HCT116 (cell line): ENCODE results near the gene FAAH2.

ENCODE experiments used
- EGR1 ChIP-seq: IDR thresholded peaks from 2 replicates; pipeline ENCODE4 v1.6.1; 2012; ENCODE audit warnings: low read depth
- EZH2 ChIP-seq: fragments of 200-600 bp; sonication (generic); IDR thresholded peaks from 2 replicates; pipeline ENCODE4 v1.6.1; 2017; ENCODE audit warnings: antibody characterized with exemption, mixed run types
- JUND ChIP-seq: IDR thresholded peaks from 2 replicates; pipeline ENCODE4 v1.6.1; 2012
- POLR2A ChIP-seq: IDR thresholded peaks from 2 replicates; pipeline ENCODE4 v1.7.0; 2011; ENCODE audit warnings: borderline replicate concordance; ENCODE audit not compliant: insufficient read depth, insufficient read length; ENCODE audit errors: extremely low read depth
- POLR2AphosphoS5 ChIP-seq: IDR thresholded peaks from 2 replicates; pipeline ENCODE4 v1.6.1; 2011; ENCODE audit warnings: mild to moderate bottlenecking, low read depth, low read length, moderate library complexity
- RAD21 ChIP-seq: IDR thresholded peaks from 2 replicates; pipeline ENCODE4 v1.6.1; 2012; ENCODE audit warnings: low read depth, mild to moderate bottlenecking
- SIN3A ChIP-seq: IDR thresholded peaks from 2 replicates; pipeline ENCODE4 v1.6.1; 2012; ENCODE audit warnings: low read depth
- SRF ChIP-seq: IDR thresholded peaks from 2 replicates; pipeline ENCODE4 v1.6.1; 2012; ENCODE audit warnings: low read depth
- YY1 ChIP-seq: IDR thresholded peaks from 2 replicates; pipeline ENCODE4 v1.6.1; 2011; ENCODE audit warnings: low read length, low read depth, moderate library complexity, mild to moderate bottlenecking; ENCODE audit not compliant: insufficient replicate concordance; ENCODE audit errors: extremely low read depth
- ZNF274 ChIP-seq: fragments of 200-500 bp; sonication (Bioruptor generic); IDR thresholded peaks from 2 replicates; pipeline ENCODE4 v1.6.1; 2014; ENCODE audit warnings: mild to moderate bottlenecking, low read depth, low read length, inconsistent platforms
- TF ChIP-seq, protein P1 (sequence below), 3 experiments: fragments of 200-600 bp in 1 of 3; sonication (generic) in 1 of 3; IDR thresholded peaks in 2 of 3; conservative IDR thresholded peaks in 1 of 3; 2 replicates each; pipeline ENCODE4 v1.5.1; 2012 to 2017; ENCODE audit warnings: low read depth in 2 of 3, low read length in 2 of 3, antibody characterized with exemption in 1 of 3, borderline replicate concordance in 1 of 3, control low read depth in 1 of 3, mild to moderate bottlenecking in 1 of 3, mixed read lengths in 1 of 3, mixed run types in 1 of 3, moderate library complexity in 1 of 3; ENCODE audit not compliant: insufficient read depth in 1 of 3
- TF ChIP-seq, protein P2 (sequence below): IDR thresholded peaks from 2 replicates; pipeline ENCODE4 v1.6.1; 2012; ENCODE audit warnings: low read depth
- TF ChIP-seq, protein P3 (sequence below): IDR thresholded peaks from 2 replicates; pipeline ENCODE4 v1.6.1; 2012

DNA sequence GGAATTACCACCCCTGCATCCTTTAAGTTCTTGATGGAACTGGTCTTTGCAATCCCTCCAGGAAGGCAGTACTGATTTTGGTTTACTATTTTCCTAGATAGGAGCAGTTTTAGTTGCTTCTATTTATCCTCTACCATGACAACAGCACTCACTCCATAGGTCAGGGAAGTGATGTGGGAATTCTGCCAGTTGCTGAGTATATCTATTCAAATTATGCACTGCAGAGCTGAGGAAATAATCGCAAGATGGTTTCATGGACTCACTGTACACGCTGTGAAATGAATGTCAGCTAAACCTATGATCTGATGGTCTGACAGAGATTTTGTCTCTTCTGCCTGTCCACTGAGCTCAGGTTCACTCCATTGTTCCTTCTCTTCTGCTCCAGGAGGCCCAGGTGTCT lies 135.8 kb downstream of the FAAH2 start:
- TF ChIP-seq, protein P1, sequence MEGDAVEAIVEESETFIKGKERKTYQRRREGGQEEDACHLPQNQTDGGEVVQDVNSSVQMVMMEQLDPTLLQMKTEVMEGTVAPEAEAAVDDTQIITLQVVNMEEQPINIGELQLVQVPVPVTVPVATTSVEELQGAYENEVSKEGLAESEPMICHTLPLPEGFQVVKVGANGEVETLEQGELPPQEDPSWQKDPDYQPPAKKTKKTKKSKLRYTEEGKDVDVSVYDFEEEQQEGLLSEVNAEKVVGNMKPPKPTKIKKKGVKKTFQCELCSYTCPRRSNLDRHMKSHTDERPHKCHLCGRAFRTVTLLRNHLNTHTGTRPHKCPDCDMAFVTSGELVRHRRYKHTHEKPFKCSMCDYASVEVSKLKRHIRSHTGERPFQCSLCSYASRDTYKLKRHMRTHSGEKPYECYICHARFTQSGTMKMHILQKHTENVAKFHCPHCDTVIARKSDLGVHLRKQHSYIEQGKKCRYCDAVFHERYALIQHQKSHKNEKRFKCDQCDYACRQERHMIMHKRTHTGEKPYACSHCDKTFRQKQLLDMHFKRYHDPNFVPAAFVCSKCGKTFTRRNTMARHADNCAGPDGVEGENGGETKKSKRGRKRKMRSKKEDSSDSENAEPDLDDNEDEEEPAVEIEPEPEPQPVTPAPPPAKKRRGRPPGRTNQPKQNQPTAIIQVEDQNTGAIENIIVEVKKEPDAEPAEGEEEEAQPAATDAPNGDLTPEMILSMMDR (IDR thresholded peaks at IDR 0.05 in 2 of 3, conservative IDR thresholded peaks at IDR 0.05 in 1 of 3; ENCODE audit: borderline replicate concordance in 1 of 3, insufficient read depth in 1 of 3, low read depth in 2 of 3, low read length in 2 of 3) = no peak
- TF ChIP-seq POLR2A (no peak), POLR2AphosphoS5 (no peak), EZH2 (no peak), JUND (no peak), RAD21 (no peak), YY1 (no peak), SIN3A (no peak), SRF (no peak), ZNF274 (no peak), EGR1 (no peak)
- TF ChIP-seq, protein P2, sequence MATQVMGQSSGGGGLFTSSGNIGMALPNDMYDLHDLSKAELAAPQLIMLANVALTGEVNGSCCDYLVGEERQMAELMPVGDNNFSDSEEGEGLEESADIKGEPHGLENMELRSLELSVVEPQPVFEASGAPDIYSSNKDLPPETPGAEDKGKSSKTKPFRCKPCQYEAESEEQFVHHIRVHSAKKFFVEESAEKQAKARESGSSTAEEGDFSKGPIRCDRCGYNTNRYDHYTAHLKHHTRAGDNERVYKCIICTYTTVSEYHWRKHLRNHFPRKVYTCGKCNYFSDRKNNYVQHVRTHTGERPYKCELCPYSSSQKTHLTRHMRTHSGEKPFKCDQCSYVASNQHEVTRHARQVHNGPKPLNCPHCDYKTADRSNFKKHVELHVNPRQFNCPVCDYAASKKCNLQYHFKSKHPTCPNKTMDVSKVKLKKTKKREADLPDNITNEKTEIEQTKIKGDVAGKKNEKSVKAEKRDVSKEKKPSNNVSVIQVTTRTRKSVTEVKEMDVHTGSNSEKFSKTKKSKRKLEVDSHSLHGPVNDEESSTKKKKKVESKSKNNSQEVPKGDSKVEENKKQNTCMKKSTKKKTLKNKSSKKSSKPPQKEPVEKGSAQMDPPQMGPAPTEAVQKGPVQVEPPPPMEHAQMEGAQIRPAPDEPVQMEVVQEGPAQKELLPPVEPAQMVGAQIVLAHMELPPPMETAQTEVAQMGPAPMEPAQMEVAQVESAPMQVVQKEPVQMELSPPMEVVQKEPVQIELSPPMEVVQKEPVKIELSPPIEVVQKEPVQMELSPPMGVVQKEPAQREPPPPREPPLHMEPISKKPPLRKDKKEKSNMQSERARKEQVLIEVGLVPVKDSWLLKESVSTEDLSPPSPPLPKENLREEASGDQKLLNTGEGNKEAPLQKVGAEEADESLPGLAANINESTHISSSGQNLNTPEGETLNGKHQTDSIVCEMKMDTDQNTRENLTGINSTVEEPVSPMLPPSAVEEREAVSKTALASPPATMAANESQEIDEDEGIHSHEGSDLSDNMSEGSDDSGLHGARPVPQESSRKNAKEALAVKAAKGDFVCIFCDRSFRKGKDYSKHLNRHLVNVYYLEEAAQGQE = no peak
- TF ChIP-seq, protein P3, sequence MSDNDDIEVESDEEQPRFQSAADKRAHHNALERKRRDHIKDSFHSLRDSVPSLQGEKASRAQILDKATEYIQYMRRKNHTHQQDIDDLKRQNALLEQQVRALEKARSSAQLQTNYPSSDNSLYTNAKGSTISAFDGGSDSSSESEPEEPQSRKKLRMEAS = no peak
